ENCODE measurements around the gene HDAC4. TPM values are rescaled to one million over a fixed set of nuclear protein-coding genes. Genes with fewer than 3 reads are reported as not detected.

The HDAC4 gene
- total RNA-seq, 1 experiment from 2014 or later: 11.3 TPM

DNA sequence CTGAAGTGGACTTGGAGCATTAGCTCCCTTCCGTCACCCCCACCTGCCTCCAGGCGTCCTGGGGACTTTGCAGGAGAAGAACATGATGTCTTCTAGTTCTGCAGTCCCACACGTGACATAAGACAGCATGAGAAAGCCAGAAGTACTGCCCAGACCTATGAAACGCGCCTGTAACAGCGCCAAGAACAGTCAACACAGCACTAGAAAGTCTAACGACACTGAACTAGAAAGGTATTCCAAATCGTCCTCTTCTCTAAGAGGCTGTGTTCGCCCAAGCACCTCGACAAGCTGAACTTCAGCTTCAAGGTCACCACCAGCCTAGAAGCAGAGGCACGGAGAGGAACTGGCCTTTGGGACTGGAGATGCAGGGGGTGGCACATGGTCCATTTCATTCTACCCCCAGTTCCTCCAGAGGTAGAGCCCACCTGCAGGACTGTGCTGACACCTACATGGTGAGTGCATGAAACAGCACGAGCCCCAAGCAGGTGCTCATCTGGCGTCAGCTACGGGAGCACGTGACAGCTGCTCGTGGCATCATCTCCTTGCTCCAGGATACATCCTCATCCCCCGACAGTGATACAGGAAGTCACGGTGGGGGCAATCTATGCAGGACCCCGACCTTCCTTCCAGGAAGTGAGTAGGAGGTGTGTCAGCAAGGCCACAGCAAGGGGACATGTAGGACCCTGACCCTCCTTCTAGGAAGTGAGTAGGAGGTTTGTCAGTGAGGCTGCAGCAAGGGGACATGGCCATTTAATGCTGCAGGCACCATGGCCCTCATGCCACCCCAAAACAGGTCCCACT lies 3.7 kb downstream of the HDAC4 start:
- no peaks in the 10 kb centered on the region for H3K9me3 ChIP-seq (replicated peaks)
- no peak overlapping the region for H3K4me3 ChIP-seq
- no peak overlapping the region for H3K27ac ChIP-seq
- H3K27me3 ChIP-seq: no peaks in the 10 kb centered on the region
- H3K36me3 ChIP-seq: no peaks in the 10 kb centered on the region
- DNase-seq: no peak
- no peaks in the 10 kb centered on the region for H3K4me1 ChIP-seq

DNA sequence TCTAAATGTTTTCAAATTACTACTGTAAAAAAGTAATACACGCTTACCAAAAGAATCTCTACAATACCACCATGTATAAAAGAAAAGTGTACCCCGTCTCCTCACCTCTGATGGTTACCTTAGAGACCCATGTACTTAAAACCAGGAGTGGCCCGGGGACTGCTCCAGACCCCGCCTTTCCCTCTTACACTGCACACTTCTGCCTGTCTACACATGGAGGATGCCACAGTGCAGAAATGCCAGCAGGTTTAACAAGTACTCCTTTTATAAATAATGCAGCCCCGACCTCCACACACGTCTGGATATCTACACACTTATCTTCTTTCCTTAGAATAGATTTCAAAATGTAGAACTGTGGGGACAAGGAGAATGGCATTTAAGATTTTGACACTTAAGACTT lies 5.3 kb downstream of the HDAC4 start:
- Histone ChIP-seq H3K27ac (no peak overlapping the region), H3K36me3 (no peaks in the 10 kb centered on the region), H3K4me3 (no peak overlapping the region), H3K27me3 (no peaks in the 10 kb centered on the region), H3K9me3 (replicated peaks) (no peaks in the 10 kb centered on the region), H3K4me1 (no peaks in the 10 kb centered on the region)
- no peak for DNase-seq

DNA sequence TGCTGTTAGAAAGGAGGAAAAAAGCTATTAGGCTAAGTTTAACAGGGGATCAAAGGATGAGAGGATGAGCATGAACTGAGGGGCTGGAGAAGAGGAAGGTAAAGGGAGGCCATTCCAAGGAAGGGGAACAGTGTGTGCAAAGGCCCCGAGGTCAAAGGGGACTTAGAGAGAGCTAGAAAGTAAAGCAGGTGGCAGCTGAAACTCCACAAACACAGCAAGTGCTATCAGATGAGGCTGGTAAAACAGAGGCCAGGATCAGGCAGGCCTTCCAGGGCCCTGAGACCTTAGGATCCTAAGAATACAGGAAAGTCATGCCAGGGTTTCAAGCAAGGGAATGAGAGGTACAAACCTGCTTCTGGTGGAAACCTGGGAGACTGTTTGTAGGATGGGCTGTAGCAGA lies 5.8 kb downstream of the HDAC4 start:
- Histone ChIP-seq H3K27me3 (no peaks in the 10 kb centered on the region), H3K4me3 (no peak overlapping the region), H3K27ac (no peak overlapping the region), H3K36me3 (no peaks in the 10 kb centered on the region), H3K4me1 (no peaks in the 10 kb centered on the region), H3K9me3 (replicated peaks) (no peaks in the 10 kb centered on the region)
- DNase-seq: no peak

DNA sequence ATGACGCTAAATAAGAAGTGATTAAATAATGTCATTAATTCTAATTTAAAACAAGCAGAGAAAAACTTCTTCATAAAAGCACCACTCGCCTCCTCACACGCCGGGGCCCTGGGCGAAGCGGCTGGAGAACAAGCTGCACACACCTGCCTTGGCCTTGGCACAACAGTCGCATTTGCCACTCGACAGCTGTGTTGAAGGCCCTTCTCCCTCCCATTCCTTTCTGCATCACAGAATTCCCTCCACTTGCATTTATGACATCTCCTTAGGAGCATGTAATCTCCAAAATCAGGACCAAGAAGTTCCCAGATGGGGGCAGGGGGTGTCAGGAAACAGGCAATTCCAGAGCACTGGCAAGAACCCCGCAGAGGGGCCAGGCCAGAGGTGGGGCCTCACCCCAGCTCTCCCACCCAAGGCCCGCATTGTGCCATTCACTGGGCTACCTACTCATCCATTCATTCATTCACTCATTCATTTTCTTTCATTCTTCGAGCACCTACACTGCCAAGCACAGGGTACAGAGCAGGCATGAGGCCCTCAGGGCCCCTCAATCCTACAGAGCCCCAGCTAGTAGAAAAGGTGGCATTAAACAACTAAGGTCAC lies 6.4 kb downstream of the HDAC4 start:
- no peaks in the 10 kb centered on the region for H3K27me3 ChIP-seq
- no peaks in the 10 kb centered on the region for H3K9me3 ChIP-seq (replicated peaks)
- H3K27ac ChIP-seq: no peak overlapping the region
- H3K36me3 ChIP-seq: no peaks in the 10 kb centered on the region
- H3K4me1 ChIP-seq: no peaks in the 10 kb centered on the region
- no peak overlapping the region for H3K4me3 ChIP-seq
- no peak for DNase-seq

DNA sequence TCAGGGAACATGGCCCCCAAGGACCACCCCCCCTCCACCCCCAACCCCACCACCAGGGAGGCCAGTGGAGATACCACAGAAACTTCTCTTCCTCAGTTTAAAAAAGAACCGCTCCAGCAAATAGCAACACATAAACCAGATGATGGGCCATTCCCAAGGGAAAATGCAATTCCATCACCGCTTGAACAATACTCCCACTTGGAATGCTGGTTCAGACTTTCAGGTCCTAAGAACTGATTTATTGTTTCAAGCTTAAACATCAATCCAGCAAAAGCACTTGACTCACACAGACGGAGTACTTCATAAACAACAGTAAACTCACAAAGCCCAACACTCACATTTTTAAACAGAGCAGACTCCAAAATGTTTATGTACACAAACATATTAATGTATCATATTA lies 6.9 kb downstream of the HDAC4 start:
- no peaks in the 10 kb centered on the region for H3K36me3 ChIP-seq
- DNase-seq: no peak
- no peaks in the 10 kb centered on the region for H3K9me3 ChIP-seq (replicated peaks)
- no peak overlapping the region for H3K4me3 ChIP-seq
- no peak overlapping the region for H3K27ac ChIP-seq
- no peaks in the 10 kb centered on the region for H3K4me1 ChIP-seq
- no peaks in the 10 kb centered on the region for H3K27me3 ChIP-seq

DNA sequence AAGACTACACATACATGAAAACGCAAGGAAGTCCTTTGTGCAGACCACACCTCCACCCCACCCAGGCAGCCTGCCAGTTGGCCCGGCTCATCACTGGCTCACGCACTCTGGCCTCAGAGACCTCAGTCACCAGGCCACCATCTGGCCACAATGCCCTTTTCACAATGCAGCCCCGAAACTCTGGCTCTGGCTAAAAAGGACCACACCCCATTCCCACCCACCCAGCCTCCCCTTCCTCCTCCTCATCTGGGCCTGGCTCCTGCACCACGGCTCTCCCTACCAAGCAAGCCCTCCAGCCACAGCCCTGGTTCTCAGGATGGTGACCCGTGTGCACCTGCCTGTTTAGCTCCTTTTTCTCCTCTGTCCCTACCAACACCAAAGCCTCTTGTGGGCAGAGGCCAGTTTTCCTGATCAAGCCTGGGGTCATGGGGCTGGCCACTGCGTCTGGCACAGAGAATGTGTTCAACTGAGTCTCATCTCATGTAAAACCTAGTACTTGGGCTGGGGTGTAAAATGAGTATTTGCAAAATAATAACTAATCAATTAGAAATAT lies 7.4 kb downstream of the HDAC4 start:
- H3K27me3 ChIP-seq: no peaks in the 10 kb centered on the region
- H3K27ac ChIP-seq: no peak overlapping the region
- no peak for DNase-seq
- no peaks in the 10 kb centered on the region for H3K36me3 ChIP-seq
- no peak overlapping the region for H3K4me3 ChIP-seq
- no peaks in the 10 kb centered on the region for H3K4me1 ChIP-seq
- no peaks in the 10 kb centered on the region for H3K9me3 ChIP-seq (replicated peaks)

DNA sequence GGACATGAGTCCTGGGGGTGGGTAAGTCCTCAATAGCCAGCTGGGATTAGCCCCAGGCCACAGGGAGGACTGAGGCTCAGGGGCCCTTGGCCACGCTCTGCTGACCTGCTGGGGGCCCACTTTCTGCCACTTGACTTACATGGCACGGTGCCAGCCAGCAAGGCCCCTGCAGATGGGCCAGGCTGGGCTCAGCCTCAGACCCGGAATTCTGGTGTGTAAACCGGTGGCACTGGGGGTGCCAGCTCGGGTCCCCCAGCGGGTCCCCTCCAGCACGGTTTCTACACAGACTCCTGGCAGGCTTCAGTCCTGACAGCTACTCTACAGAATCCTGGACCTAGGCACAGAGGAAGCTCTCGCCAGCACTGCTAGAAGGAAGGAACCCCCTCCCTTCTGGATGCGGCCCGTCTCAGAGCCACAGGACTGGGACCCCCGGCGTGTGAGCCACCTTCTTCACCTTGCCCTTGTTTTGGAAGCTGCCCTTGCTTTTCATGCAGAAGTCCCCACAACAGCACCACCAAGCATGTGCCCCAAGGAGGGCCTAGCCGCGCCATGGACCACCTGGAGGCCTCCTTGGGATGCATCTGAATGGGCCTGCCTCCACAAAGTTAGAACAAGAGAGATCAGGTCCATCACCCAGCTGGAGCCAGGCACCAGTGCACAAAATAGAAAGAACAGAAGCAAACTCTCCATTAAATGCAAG lies 8.0 kb downstream of the HDAC4 start:
- Histone ChIP-seq H3K4me1 (no peaks in the 10 kb centered on the region), H3K36me3 (no peaks in the 10 kb centered on the region), H3K9me3 (replicated peaks) (no peaks in the 10 kb centered on the region), H3K27ac (no peak overlapping the region), H3K27me3 (no peaks in the 10 kb centered on the region), H3K4me3 (no peak overlapping the region)
- no peak for DNase-seq

DNA sequence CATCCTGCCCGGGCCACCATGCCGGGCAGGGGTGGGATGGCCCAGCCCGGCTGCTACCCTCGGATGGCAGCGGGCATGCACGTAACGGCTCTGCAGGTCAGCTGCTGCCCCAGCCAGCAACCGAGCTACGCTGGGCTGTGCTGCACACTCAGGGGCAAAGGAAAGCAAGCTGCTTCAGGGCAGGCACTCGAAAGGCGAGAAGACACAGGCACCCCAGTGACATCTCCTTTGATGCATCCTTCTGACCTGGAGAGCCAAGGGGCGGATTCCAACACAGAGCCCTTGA lies 8.8 kb downstream of the HDAC4 start:
- Histone ChIP-seq H3K27me3 (no peaks in the 10 kb centered on the region), H3K4me1 (no peaks in the 10 kb centered on the region), H3K4me3 (no peak overlapping the region), H3K9me3 (replicated peaks) (no peaks in the 10 kb centered on the region), H3K36me3 (no peaks in the 10 kb centered on the region), H3K27ac (no peak overlapping the region)
- no peak for DNase-seq

DNA sequence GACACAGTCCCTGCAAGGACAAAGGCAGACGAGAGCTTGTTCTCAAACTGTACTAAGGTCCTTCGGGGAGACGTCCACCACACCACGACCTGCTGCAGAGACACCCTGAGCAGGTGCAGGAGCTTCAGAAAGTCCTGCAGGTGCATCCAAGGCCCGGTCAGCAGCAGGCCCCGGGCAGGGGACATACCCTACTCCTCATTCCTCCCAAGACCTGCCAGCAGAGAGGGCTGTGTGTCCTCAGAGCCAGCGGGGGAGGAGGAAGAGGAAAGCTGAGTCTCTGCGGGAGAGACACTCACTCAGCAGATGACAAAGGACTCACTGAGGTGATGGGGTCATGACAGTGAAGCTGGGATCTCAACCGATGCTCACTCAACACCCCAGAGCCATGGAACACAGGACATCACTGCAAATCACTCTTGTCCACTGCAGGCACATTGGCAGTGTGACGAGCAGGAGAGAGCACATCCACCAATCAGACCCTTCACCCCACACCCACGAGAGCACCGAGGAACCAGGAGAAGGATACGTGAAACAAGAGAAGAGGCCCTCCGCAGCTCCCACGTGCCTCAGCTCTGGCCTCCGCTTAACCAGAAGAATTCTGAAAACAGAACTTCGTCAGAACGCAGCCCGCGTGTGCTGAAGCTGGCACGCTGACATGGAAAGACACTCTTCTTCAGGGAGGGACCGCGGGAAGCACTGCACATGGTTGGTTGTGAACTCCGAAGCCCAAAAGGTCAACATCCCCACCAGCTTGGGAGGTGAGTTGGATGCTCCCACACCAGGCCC lies 9.3 kb downstream of the HDAC4 start:
- Histone ChIP-seq H3K4me3 (no peak overlapping the region), H3K9me3 (replicated peaks) (no peaks in the 10 kb centered on the region), H3K27me3 (no peaks in the 10 kb centered on the region), H3K4me1 (no peaks in the 10 kb centered on the region), H3K27ac (no peak overlapping the region), H3K36me3 (no peaks in the 10 kb centered on the region; the same call in 1 of the 2 replicates)
- DNase-seq: no peak

DNA sequence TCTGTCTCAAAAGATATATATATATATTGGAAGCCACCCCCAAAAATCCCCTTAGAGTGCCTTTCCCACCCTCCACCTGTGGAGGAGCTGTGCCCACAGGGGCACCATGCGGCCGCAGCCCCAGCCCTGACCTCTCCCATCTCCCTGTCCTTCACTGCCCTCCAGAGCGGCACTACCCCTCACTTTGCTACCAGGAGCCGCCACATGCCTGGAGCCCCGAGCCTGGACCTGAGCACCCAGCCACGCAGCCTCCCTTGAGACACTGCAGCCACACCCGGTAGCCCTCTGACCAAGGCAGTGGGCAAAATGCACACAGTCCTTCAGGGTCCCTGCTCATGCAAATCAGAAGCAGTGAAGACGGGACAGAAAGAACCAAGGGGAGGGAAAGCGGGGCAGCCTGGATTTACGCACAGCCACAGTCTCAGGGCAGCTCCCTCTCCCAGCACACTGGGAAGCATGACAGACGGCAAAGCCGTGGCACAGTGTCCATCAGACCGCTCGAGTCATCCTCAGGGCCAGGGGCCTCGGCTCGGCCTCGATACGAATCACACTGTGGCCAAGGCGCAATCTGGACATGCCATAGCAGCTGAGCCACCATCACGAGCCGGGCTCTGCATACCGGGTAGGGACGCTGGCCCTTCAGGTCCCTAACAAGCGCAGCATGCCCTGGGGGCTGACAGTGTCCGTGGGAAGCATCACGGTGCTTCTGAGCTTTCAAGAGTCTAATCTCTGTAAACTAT lies 10.1 kb downstream of the HDAC4 start:
- Histone ChIP-seq H3K4me1 (no peaks in the 10 kb centered on the region), H3K9me3 (replicated peaks) (no peaks in the 10 kb centered on the region), H3K4me3 (no peak overlapping the region), H3K27ac (no peak overlapping the region), H3K36me3 (no peaks in the 10 kb centered on the region; the same call in 1 of the 2 replicates), H3K27me3 (no peaks in the 10 kb centered on the region)
- DNase-seq: no peak

DNA sequence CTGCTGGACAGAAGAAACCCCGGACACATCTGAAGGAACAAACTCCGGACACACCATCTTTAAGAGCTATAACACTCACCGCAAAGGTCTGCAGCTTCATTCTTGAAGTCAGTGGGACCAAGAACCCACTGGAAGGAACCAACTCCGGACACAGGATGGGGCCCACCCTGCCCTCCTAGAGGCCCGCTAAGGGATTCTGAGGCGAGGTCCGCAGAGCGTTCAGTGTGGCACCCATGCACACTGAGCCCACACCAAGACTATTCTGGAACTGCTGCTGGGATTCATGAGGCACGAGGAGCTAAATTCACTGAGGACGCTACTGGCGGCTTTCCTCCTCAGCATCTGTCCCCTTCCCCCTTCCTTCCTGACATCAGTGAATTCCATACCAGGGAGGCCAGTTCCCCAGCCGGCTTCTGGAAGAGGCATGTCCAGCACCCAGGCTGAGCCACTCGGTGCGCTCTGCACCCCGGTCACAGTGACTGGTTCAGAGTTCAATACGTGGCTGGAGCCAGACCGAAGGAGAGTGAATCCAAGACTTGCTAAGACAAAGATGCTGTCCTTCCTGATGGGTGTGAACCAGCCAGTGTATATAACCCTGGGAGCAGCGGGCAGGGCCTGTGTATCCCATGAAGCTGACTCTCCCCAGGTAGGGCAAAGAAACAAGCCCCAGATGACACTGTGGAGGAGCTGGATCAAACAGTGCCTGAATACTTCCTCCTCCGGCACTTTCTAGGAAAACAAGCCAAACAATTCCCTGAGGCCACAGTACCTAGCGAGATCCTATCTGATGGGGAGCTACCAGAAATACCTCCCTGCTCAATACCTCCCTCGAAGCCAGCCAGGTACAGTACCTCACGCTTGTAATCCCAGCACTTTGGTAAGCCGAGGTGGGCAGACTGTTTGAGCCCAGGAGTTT lies 11.1 kb downstream of the HDAC4 start:
- no peak overlapping the region for H3K27ac ChIP-seq
- no peaks in the 10 kb centered on the region; the same call in 1 of the 2 replicates for H3K36me3 ChIP-seq

DNA sequence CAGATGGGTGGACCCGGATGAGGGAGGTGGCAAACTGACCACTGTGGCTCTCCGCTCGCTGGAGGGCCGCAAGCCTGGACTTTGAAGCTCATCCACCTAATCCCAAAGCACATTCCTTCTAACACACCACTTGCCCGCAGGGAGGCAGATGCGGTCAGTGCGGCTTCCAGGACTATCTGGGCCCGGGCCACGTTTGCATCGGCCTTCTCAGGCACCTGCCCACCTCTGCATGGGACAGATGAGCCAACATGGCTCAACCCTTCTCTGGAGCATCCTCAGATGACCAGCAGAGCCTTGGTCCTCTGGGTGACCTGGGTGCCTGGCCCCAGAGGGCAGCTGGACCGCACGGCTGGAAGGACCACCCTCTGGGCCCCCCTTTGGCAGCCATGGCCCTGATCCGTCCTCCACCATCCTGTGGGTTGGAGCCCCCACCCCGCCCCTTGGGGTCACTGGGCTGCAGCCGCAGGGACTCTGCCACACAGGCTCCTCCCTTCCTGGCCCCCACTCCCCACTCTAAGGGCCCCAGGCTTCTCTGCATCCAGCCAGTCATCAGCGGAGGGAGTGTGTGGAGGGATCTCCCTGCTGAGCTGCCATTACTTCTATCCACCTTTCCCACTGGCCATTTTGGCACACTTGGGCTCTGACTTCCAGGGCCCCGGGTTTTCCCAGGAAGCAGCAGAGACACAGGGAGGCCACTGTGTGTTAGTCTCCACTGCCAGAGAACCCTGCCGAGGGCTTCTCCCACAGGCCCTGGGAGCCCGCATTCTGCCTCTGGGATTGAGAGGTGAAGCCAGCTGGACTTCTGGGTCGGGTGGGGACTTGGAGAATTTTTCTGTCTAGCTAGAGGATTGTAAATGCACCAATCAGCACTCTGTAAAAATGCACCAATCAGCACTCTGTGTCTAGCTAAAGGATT lies 12.3 kb downstream of the HDAC4 start:
- no peak overlapping the region for H3K4me3 ChIP-seq
- H3K27ac ChIP-seq: no peak overlapping the region
- DNase-seq: no peak
- H3K36me3 ChIP-seq: no peaks in the 10 kb centered on the region; the same call in 1 of the 2 replicates
- no peaks in the 10 kb centered on the region for H3K4me1 ChIP-seq
- no peaks in the 10 kb centered on the region for H3K9me3 ChIP-seq (replicated peaks)
- H3K27me3 ChIP-seq: no peaks in the 10 kb centered on the region

More for the DNA sequence above, 11.1 kb downstream of the HDAC4 start:
- no peak for DNase-seq
- Histone ChIP-seq H3K4me1 (no peaks in the 10 kb centered on the region), H3K4me3 (no peak overlapping the region), H3K9me3 (replicated peaks) (no peaks in the 10 kb centered on the region), H3K27me3 (no peaks in the 10 kb centered on the region)

Data from SJCRH30 (cell line).